Lung (tissue), 12 donors: ENCODE measurements around the gene STX18. TPM values are rescaled to one million over a fixed set of nuclear protein-coding genes. Genes with fewer than 3 reads are reported as not detected.

Experiments
- ATAC-seq: fragments of 200-7000 bp; cut with Tn5 transposase; one replicate; pipeline ENCODE4 v1.9.1; 2020; ENCODE audit warnings: moderate number of reproducible peaks; ENCODE audit not compliant: insufficient read depth, low FRiP score
- DNase-seq, 3 donors: peaks; one replicate each; pipeline ENCODE4 v3.0.0-alpha.2; 2013 to 2017
- H3K27ac ChIP-seq, 2 donors: one replicate each; pipeline ENCODE4 v1.5.1; 2013; ENCODE audit warnings: mild to moderate bottlenecking in 2 of 2, moderate library complexity in 2 of 2, control low read depth in 1 of 2, inconsistent platforms in 1 of 2, low read depth in 1 of 2, low read length in 1 of 2
- H3K27me3 ChIP-seq, 3 donors: one replicate each; pipeline ENCODE4 v1.5.1; 2013; ENCODE audit warnings: low read length in 2 of 3; ENCODE audit not compliant: control insufficient read depth in 3 of 3, insufficient read depth in 3 of 3
- H3K36me3 ChIP-seq, 4 donors: one replicate each; pipeline ENCODE4 v1.5.1; 2013; ENCODE audit warnings: low read length in 4 of 4, mild to moderate bottlenecking in 1 of 4, moderate library complexity in 1 of 4; ENCODE audit not compliant: control insufficient read depth in 4 of 4, insufficient read depth in 4 of 4
- H3K4me1 ChIP-seq, 5 donors: one replicate each; pipeline ENCODE4 v1.5.1; 2013; ENCODE audit warnings: low read length in 5 of 5, mild to moderate bottlenecking in 2 of 5, moderate library complexity in 1 of 5; ENCODE audit not compliant: control insufficient read depth in 5 of 5, insufficient read depth in 5 of 5
- H3K4me3 ChIP-seq: one replicate; pipeline ENCODE4 v1.5.1; 2013; ENCODE audit warnings: mild to moderate bottlenecking, control low read depth, moderate library complexity
- H3K9ac ChIP-seq, 2 donors: one replicate each; pipeline ENCODE4 v1.5.1; 2013; ENCODE audit warnings: low read length in 2 of 2, control low read depth in 1 of 2; ENCODE audit not compliant: insufficient read depth in 1 of 2
- H3K9me3 ChIP-seq, 4 donors: one replicate each; pipeline ENCODE4 v1.5.1; 2013; ENCODE audit warnings: low read length in 3 of 4, mild to moderate bottlenecking in 1 of 4, moderate library complexity in 1 of 4; ENCODE audit not compliant: control insufficient read depth in 4 of 4, insufficient read depth in 3 of 4
- WGBS, 2 donors: extraction: QIAGEN DNeasy Blood & Tissue Kit; methylation state at CpG; one replicate each; pipeline ENCODE4 v1.1.7; 2013; 5-methylcytosine and 5-hydroxymethylcytosine counted together
- polyA plus RNA-seq, 2 donors: library from polyadenylated mRNA; stranded (reverse); fragments of 200-250 nt; gene quantifications; one replicate each; pipeline ENCODE4 v1.2.1, GENCODE V29; 2013
- total RNA-seq, 2 donors: library from RNA; depleted of rRNA in 1 of 2; stranded (reverse); fragments of >200 nt in 1 of 2; gene quantifications; one replicate each; pipeline ENCODE4 v1.2.1, GENCODE V29; 2014 to 2021
- TF ChIP-seq, protein P1 (sequence below): IDR thresholded peaks from 2 replicates; pipeline ENCODE4 v1.5.1; 2012; ENCODE audit warnings: mild to moderate bottlenecking; ENCODE audit errors: control extremely low read depth, extremely low read depth
- donor health status: control.
- donor health status: control.
- donor health status: Bipolar disorder and iron deficiency.
- donor health status: healthy.
- donor health status: DM: yes; HTN: yes; CAD: no.

The STX18 gene
- total and polyA plus RNA-seq, 4 donors: 16.2 to 34.1 (median 24.8) TPM

GRCh38 chr4:4407299-4408131, 134.3 kb downstream of the STX18 start:
- 83 to 84% methylated on average over 19 of the region's 19 CpGs for WGBS, 2 donors
- DNase-seq (no peak), ATAC-seq (no peak)
- H3K27ac ChIP-seq: no peak overlapping the region
- H3K9me3 ChIP-seq: no peaks in the 10 kb centered on the region
- H3K36me3 ChIP-seq: no peaks in the 10 kb centered on the region
- no peak overlapping the region for H3K9ac ChIP-seq
- no peak overlapping the region for H3K4me3 ChIP-seq
- TF ChIP-seq, protein P1, sequence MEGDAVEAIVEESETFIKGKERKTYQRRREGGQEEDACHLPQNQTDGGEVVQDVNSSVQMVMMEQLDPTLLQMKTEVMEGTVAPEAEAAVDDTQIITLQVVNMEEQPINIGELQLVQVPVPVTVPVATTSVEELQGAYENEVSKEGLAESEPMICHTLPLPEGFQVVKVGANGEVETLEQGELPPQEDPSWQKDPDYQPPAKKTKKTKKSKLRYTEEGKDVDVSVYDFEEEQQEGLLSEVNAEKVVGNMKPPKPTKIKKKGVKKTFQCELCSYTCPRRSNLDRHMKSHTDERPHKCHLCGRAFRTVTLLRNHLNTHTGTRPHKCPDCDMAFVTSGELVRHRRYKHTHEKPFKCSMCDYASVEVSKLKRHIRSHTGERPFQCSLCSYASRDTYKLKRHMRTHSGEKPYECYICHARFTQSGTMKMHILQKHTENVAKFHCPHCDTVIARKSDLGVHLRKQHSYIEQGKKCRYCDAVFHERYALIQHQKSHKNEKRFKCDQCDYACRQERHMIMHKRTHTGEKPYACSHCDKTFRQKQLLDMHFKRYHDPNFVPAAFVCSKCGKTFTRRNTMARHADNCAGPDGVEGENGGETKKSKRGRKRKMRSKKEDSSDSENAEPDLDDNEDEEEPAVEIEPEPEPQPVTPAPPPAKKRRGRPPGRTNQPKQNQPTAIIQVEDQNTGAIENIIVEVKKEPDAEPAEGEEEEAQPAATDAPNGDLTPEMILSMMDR: no peak
- H3K4me1 ChIP-seq: no peaks in the 10 kb centered on the region
- no peaks in the 10 kb centered on the region for H3K27me3 ChIP-seq

DNA sequence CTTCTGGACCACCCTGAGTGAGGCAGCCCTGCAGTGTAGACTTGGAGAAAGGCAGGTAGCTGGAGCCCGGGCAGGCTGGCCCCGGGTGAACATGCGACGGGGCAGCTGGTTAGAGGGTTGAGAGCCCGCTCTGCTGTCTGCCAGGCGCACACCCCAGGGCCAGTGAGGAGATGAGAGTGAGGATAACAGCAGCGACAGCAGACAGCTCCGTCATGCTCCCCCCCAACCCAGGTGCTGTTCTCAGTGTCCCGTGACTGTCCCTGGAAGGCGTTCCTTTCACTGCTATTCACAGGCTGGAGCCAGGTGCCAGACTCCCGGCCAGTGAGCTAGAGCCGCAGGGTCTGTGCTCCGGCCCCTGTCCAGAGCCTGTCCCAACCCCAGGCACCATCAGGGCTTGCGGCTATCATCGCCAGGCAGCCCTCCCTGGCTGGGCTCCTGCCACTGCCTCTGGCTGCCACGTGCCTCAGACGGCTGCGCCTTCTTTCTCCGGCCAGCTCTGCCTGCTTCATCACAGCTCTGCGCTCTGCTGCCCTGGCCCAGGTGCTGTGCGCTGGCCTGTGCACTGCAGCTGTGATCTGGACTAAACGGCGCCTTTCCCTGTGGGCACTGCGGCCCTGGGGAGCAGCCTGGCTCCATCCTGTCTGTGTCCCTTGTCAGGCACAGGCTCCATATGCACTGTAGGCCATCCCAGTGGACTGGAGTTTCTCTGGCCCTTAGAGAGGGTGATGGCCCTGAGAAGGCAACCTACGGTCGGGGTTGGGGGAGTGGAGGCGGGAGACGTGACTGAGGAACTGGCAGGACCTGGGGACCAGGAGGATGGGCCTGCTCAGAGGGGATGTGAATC, 135.2 kb downstream of the STX18 start:
- Histone ChIP-seq H3K9ac (no peak overlapping the region), H3K4me3 (no peak overlapping the region), H3K36me3 (no peaks in the 10 kb centered on the region), H3K27ac (no peak overlapping the region), H3K27me3 (no peaks in the 10 kb centered on the region), H3K4me1 (no peaks in the 10 kb centered on the region), H3K9me3 (no peaks in the 10 kb centered on the region)
- ATAC-seq (no peak), DNase-seq (no peak)
- TF ChIP-seq, protein P1: no peak
- WGBS, 2 donors: 88% methylated on average over 26 to 28 of the region's 28 CpGs

DNA sequence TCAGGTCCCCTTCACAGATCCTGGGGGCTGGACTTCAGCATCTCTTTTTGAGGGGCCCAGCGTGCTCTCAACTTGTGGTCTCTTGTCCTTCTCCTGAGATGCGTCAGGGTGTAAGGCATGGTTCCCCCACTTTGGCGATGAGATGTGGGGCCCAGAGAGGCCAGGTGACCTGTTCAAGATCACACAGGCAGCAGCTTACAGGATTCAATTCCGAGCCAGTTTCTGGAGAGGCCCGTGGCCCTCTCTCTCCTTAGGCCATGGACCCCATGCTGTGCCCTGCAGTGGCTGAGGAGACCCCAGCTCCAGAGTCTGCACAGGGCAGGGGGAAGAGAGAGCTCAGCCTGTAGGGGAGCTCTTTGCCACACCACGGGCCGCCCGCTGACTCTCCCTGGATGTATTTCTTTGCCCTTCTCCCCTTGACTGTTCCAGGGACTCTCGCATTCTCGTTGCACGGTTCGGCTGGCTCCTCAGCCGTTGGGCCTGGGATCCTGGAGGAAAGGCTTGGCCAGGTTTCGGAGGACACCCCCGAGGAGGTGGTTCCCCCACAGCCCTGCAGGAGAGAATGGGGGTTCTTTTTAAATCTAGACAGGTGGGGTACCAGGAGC, 136.4 kb downstream of the STX18 start:
- no peak for DNase-seq
- Histone ChIP-seq H3K27me3 (no peaks in the 10 kb centered on the region), H3K9ac (no peak overlapping the region), H3K4me3 (no peak overlapping the region), H3K27ac (no peak overlapping the region), H3K9me3 (peaks cover 0 to 2% (median 0%) of the 10 kb centered on the region in 4 donors), H3K4me1 (no peaks in the 10 kb centered on the region), H3K36me3 (no peaks in the 10 kb centered on the region)
- ATAC-seq: no peak
- 88 to 90% methylated on average over 14 to 15 of the region's 15 CpGs for WGBS, 2 donors
- TF ChIP-seq, protein P1: no peak
